ENCODE data around the gene ST3GAL4. TPM values are rescaled to one million over a fixed set of nuclear protein-coding genes. Genes with fewer than 3 reads are reported as not detected.

ST3GAL4 gene
- polyA plus RNA-seq, 2 of the 4 experiments (the other 2 are of a cell fraction), result 11.9 to 17.5 TPM

GRCh38 chr11:126335463-126335760, 20.1 kb upstream of the ST3GAL4 start:
- TF ChIP-seq CTCF (IDR thresholded peaks at IDR 0.05), result no peak
- TF ChIP-seq RARB (CRISPR knock-in tag; IDR thresholded peaks at IDR 0.05), result no peak
- TF ChIP-seq PHF8 (IDR thresholded peaks at IDR 0.05; ENCODE audit: borderline replicate concordance, low read depth), result no peak
- TF ChIP-seq EHMT2 (IDR thresholded peaks at IDR 0.05; ENCODE audit: low read depth), result no peak
- TF ChIP-seq SMC3 (IDR thresholded peaks at IDR 0.05), result no peak
- no peak for TF ChIP-seq EP300 (IDR thresholded peaks at IDR 0.05)
- ChIA-PET POLR2A (no interaction called here), CTCF (no interaction called here)
- WGBS (ENCODE audit: missing lambda C conversion rate), result 100% methylated on average over 2 of the region's 5 CpGs
- no peak overlapping the region for H3K4me2 ChIP-seq
- no peak overlapping the region for H3K4me3 ChIP-seq
- H3K9me3 ChIP-seq, result no peaks in the 10 kb centered on the region
- peaks cover 27% of the 10 kb centered on the region for H3K4me1 ChIP-seq
- FAIRE-seq (no peak), DNase-seq (ENCODE audit: low read depth in 1 of 2, low spot score in 1 of 2) (no peak), ATAC-seq (no peak)
- H3K27ac ChIP-seq, result no peak overlapping the region

- Histone ChIP-seq H3K27ac (no peak overlapping the region), H3K9me3 (no peaks in the 10 kb centered on the region), H3K4me1 (peaks cover 34% of the 10 kb centered on the region), H3K4me3 (no peak overlapping the region), H3K4me2 (no peak overlapping the region)
- ATAC-seq (no peak), DNase-seq (ENCODE audit: low read depth in 1 of 2, low spot score in 1 of 2) (no peak), FAIRE-seq (no peak)
- CTCF ChIA-PET, result no interaction called here
- POLR2A ChIA-PET, result no interaction called here
- TF ChIP-seq USF2 (IDR thresholded peaks at IDR 0.05) (no peak), CBX8 (IDR thresholded peaks at IDR 0.05) (no peak), FOSB (CRISPR knock-in tag; IDR thresholded peaks at IDR 0.05) (no peak), PHF8 (IDR thresholded peaks at IDR 0.05; ENCODE audit: borderline replicate concordance, low read depth) (no peak), MAFK (IDR thresholded peaks at IDR 0.05; ENCODE audit: partially characterized antibody) (no peak), BCL3 (IDR thresholded peaks at IDR 0.05) (no peak), RCOR1 (IDR thresholded peaks at IDR 0.05; ENCODE audit: low read depth, low read length) (no peak), MAX (IDR thresholded peaks at IDR 0.05) (no peak), CHD4 (IDR thresholded peaks at IDR 0.05; ENCODE audit: borderline replicate concordance) (no peak), FOXS1 (CRISPR knock-in tag; IDR thresholded peaks at IDR 0.05) (no peak), E2F6 (IDR thresholded peaks at IDR 0.05; ENCODE audit: borderline replicate concordance, low read depth) (no peak), NFE2L2 (conservative IDR thresholded peaks at IDR 0.05; ENCODE audit: low read length) (no peak), ZNF302 (CRISPR knock-in tag; IDR thresholded peaks at IDR 0.05) (no peak), CBX2 (IDR thresholded peaks at IDR 0.05; ENCODE audit: borderline replicate concordance, low read depth) (no peak), HOXB13 (CRISPR knock-in tag; IDR thresholded peaks at IDR 0.05; ENCODE audit: low read depth) (no peak), KDM1A (IDR thresholded peaks at IDR 0.05; ENCODE audit: low read depth) (no peak), ZSCAN20 (CRISPR knock-in tag; IDR thresholded peaks at IDR 0.05) (no peak)
- 91% methylated on average over 8 of the region's 8 CpGs for WGBS (ENCODE audit: missing lambda C conversion rate)
Measured at GRCh38 chr11:126336138-126336541, 19.3 kb upstream of the ST3GAL4 start.

Measured in A549 (cell line).